IMR-90 (cell line): ENCODE data around the gene HIVEP3. TPM values are rescaled to one million over a fixed set of nuclear protein-coding genes. Genes with fewer than 3 reads are reported as not detected.

ENCODE experiments used
- ATAC-seq: fragments of 200-7000 bp; cut with Tn5 transposase; 2 replicates; pipeline ENCODE4 v1.9.1; 2020; ENCODE audit warnings: low read depth, mild to moderate bottlenecking, moderate library complexity
- BruUV-seq: library from RNA; stranded (reverse); fragments of 400-500 nt; replicated peaks from 2 replicates; lab custom pipeline; 2021; lab: Mats Ljungman, UMichigan
- CTCF ChIA-PET: fragments of 300-600 bp; formaldehyde crosslinking; extraction: SDS; loops from one replicate; lab custom pipeline; 2021; ENCODE audit warnings: antibody characterized with exemption; lab: Yijun Ruan, JAX
- POLR2A ChIA-PET: fragments of 300-600 bp; sonication (Branson Sonifier 250); formaldehyde crosslinking; loops from one replicate; lab custom pipeline; 2022; ENCODE audit warnings: antibody characterized with exemption; ENCODE audit not compliant: unreplicated experiment; lab: Charles Lee
- DNase-seq: peaks from one replicate; pipeline ENCODE4 v3.0.0; 2013
- H2AFZ ChIP-seq: replicated peaks from 2 replicates; pipeline ENCODE3; 2013; ENCODE audit warnings: low read length, mild to moderate bottlenecking; ENCODE audit not compliant: poor library complexity
- H2AK5ac ChIP-seq: 2 replicates; pipeline ENCODE4 v1.6.1; 2013; ENCODE audit warnings: low read depth, low read length, inconsistent platforms
- H2AK9ac ChIP-seq: replicated peaks from 2 replicates; pipeline ENCODE3; 2013; ENCODE audit warnings: mild to moderate bottlenecking, low read depth, low read length, moderate library complexity; ENCODE audit not compliant: poor library complexity
- H2BK120ac ChIP-seq: 2 replicates; pipeline ENCODE4 v1.6.1; 2013; ENCODE audit warnings: low read depth, low read length, inconsistent platforms
- H2BK15ac ChIP-seq: 3 replicates; pipeline ENCODE4 v1.6.1; 2013; ENCODE audit warnings: low read depth, low read length, inconsistent platforms
- H2BK20ac ChIP-seq: 2 replicates; pipeline ENCODE4 v1.6.1; 2013; ENCODE audit warnings: low read depth, mild to moderate bottlenecking, inconsistent platforms, low read length, moderate library complexity
- H2BK5ac ChIP-seq: 2 replicates; pipeline ENCODE4 v1.6.1; 2013; ENCODE audit warnings: mild to moderate bottlenecking, low read depth, low read length, inconsistent platforms; ENCODE audit not compliant: poor library complexity, severe bottlenecking
- H3K14ac ChIP-seq: replicated peaks from 2 replicates; pipeline ENCODE4 v1.6.1; 2013; ENCODE audit warnings: low read depth, low read length, inconsistent platforms
- H3K18ac ChIP-seq: 2 replicates; pipeline ENCODE4 v1.6.1; 2013; ENCODE audit warnings: low read depth, low read length, control low read depth
- H3K23ac ChIP-seq: 2 replicates; pipeline ENCODE4 v1.6.1; 2013; ENCODE audit warnings: low read depth, low read length, inconsistent platforms
- H3K27ac ChIP-seq: 2 replicates; pipeline ENCODE4 v1.5.1; 2013; ENCODE audit warnings: mild to moderate bottlenecking, control low read depth, low read length; ENCODE audit not compliant: insufficient read depth
- H3K27me3 ChIP-seq: 2 replicates; pipeline ENCODE4 v1.6.1; 2013; ENCODE audit warnings: low read length; ENCODE audit not compliant: control insufficient read depth, insufficient read depth
- H3K36me3 ChIP-seq: 2 replicates; pipeline ENCODE4 v1.6.1; 2013; ENCODE audit warnings: low read length, mixed read lengths; ENCODE audit not compliant: control insufficient read depth, insufficient read depth
- H3K4ac ChIP-seq: 2 replicates; pipeline ENCODE4 v1.6.1; 2013; ENCODE audit warnings: low read depth, low read length, inconsistent platforms
- H3K4me1 ChIP-seq: 2 replicates; pipeline ENCODE4 v1.6.1; 2013; ENCODE audit warnings: low read length, mixed read lengths; ENCODE audit not compliant: control insufficient read depth, insufficient read depth
- H3K4me2 ChIP-seq: 2 replicates; pipeline ENCODE4 v1.6.1; 2013; ENCODE audit warnings: low read depth, mild to moderate bottlenecking, control low read depth, low read length, moderate library complexity
- H3K4me3 ChIP-seq: 2 replicates; pipeline ENCODE4 v1.5.1; 2013; ENCODE audit warnings: low read depth, mild to moderate bottlenecking, control low read depth, low read length, moderate library complexity; ENCODE audit not compliant: insufficient read depth
- H3K56ac ChIP-seq: 2 replicates; pipeline ENCODE4 v1.6.1; 2013; ENCODE audit warnings: low read length, inconsistent platforms; ENCODE audit not compliant: insufficient read depth; ENCODE audit errors: extremely low read depth
- H3K79me1 ChIP-seq, 2 experiments: 2 replicates each; pipeline ENCODE4 v1.6.1; 2013; ENCODE audit warnings: low read length in 2 of 2, inconsistent platforms in 1 of 2, low read depth in 1 of 2
- H3K9ac ChIP-seq: 2 replicates; pipeline ENCODE4 v1.6.1; 2013; ENCODE audit warnings: low read depth, low read length, control low read depth
- H3K9me1 ChIP-seq: 2 replicates; pipeline ENCODE4 v1.6.1; 2013; ENCODE audit warnings: low read length, inconsistent platforms; ENCODE audit not compliant: insufficient read depth
- H3K9me3 ChIP-seq: 2 replicates; pipeline ENCODE4 v1.6.1; 2013; ENCODE audit warnings: low read length; ENCODE audit not compliant: control insufficient read depth, insufficient read depth
- H4K20me1 ChIP-seq: 2 replicates; pipeline ENCODE4 v1.6.1; 2013; ENCODE audit warnings: low read length, inconsistent platforms; ENCODE audit not compliant: insufficient read depth
- H4K5ac ChIP-seq: 2 replicates; pipeline ENCODE4 v1.6.1; 2013; ENCODE audit warnings: mild to moderate bottlenecking, low read depth, low read length, control low read depth
- H4K8ac ChIP-seq, 2 experiments: 2 replicates each; pipeline ENCODE4 v1.6.1; 2013; ENCODE audit warnings: low read depth in 2 of 2, low read length in 2 of 2, control low read depth in 1 of 2, inconsistent platforms in 1 of 2
- H4K91ac ChIP-seq: 2 replicates; pipeline ENCODE4 v1.6.1; 2013; ENCODE audit warnings: low read depth, low read length, inconsistent platforms; ENCODE audit not compliant: insufficient read depth
- BHLHE40 ChIP-seq: fragments of 150-350 bp; IDR thresholded peaks from 2 replicates; pipeline ENCODE4 v1.6.1; 2016; ENCODE audit warnings: mild to moderate bottlenecking, low read depth, low read length
- CHD1 ChIP-seq: IDR thresholded peaks from 2 replicates; pipeline ENCODE4 v1.6.1; 2012; ENCODE audit warnings: low read depth, low read length, improper control_type of control experiment
- MXI1 ChIP-seq: IDR thresholded peaks from 2 replicates; pipeline ENCODE4 v1.6.1; 2012; ENCODE audit warnings: low read depth, mild to moderate bottlenecking, low read length, moderate library complexity, borderline replicate concordance
- POLR2A ChIP-seq: IDR thresholded peaks from 2 replicates; pipeline ENCODE4 v1.6.1; 2012; ENCODE audit warnings: mild to moderate bottlenecking, low read depth, low read length
- SMC3 ChIP-seq: fragments of 150-350 bp; IDR thresholded peaks from 2 replicates; pipeline ENCODE4 v1.6.1; 2016; ENCODE audit warnings: low read depth, mild to moderate bottlenecking, antibody characterized with exemption, low read length, moderate library complexity
- WGBS, 2 experiments: methylation state at CpG; one replicate each; pipeline versions ENCODE4 v1.1.5 to v1.1.7; 2013; ENCODE audit warnings: missing lambda C conversion rate in 2 of 2; ENCODE audit not compliant: insufficient read length in 1 of 2; ENCODE audit errors: extremely low coverage in 2 of 2; 5-methylcytosine and 5-hydroxymethylcytosine counted together
- dilution Hi-C: fragments of 300-500 bp; cut with HindIII; formaldehyde crosslinking; loops from one replicate; pipeline ENCODE4 v1.14.3; 2018; ENCODE audit warnings: low sequenced_read_pairs; ENCODE audit not compliant: unreplicated experiment
- in situ Hi-C: fragments of 300-500 bp; cut with MboI; formaldehyde crosslinking; loops from 3 replicates; pipeline ENCODE4 v1.14.3; 2019; ENCODE audit warnings: low sequenced_read_pairs, inconsistent platforms, mixed read lengths
- intact Hi-C: fragments of 100-400 bp; cut with micrococcal nuclease; formaldehyde crosslinking; loops from 2 replicates; pipeline ENCODE4 v1.10.0; 2022
- polyA plus RNA-seq, 3 experiments: library from polyadenylated mRNA; depleted of rRNA; stranded (reverse); fragments of >200 nt; gene quantifications; 2 replicates each; pipeline ENCODE4 v1.2.3, GENCODE V29; 2012; ENCODE audit warnings: low replicate concordance in 1 of 3
- total RNA-seq: library from RNA; depleted of rRNA; stranded (reverse); fragments of >200 nt; gene quantifications from 2 replicates; pipeline ENCODE4 v1.2.3, GENCODE V29; 2012

HIVEP3 gene
- total and polyA plus RNA-seq, 2 of the 4 experiments (the other 2 are of a cell fraction), result 1.4 to 4.0 TPM

DNA sequence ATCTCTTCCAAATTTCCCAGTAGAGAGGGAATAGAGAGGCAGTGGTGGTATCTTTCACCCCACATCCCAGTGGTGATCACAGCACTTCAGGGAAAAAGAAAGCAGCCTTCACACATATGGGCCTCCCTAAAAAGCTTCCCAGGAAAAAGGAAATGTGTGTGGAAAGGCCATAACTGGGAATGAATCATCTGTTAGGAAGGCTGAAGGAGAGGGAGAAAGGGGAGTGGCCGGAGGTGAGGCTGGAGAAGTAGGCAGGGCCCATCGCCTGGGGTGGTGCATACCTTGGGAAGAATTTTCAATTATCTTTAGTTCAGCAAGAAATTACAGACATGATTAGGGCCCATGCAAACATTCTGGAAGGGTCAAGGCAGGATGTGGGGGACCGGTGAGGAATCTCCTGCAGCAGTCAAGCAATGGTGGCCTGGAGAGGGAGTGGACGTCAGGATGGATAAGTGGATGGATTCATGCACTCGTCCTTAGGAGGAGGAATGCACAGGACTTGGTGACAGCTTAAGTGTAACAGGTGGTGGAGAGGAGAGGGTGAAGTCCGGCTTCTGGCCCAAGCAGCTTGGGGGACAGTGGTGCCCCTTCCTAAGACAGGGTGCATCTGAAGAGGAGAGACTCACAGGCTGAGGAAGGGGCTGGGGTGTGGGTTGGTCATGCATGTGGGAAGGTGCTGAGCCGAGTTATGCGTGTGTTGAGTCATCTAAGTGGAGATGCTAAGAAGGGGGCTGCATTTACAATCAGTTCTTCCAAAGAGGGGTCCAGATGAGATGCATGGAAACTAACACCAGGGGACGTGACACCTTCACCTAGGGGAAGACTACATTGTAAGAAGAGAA, 17.9 kb downstream of the HIVEP3 start (continued):
- TF ChIP-seq CHD1, result no peak
- no peak for TF ChIP-seq SMC3
- no peak for TF ChIP-seq POLR2A

DNA sequence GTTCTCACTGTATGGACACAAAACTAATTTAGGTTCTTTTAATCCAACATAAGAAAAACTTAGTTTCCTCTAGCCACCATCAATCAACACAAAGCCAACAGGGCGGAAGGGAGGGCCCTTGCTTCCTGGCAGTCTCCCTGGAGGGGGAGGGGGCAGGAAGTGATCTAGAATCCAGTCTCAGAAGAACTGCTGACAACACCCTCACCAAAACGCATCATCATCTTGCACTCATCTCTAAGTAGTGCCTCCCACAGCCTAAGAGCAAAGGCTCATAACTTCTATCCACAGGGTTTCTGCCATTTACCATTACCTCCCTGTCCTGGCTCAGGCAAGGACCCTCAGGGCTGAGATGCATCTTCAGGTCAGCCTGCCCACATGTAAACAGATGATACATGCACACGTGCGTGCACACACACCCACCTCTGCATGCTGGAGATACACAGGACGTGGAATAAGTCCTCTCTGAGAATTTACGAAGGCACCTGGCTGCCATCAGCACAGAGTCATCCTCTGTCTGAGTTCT, 20.5 kb downstream of the HIVEP3 start:
- H2BK20ac ChIP-seq, result peak overlapping the region; percentile 60
- H3K9me3 ChIP-seq, result no peaks in the 10 kb centered on the region
- no peak overlapping the region for H3K4me3 ChIP-seq
- peak overlapping the region; percentile 76 for H2BK120ac ChIP-seq
- H3K36me3 ChIP-seq, result no peaks in the 10 kb centered on the region
- dilution Hi-C loops (no loop called here), in situ Hi-C loops (no loop called here), intact Hi-C loops (no loop called here)
- H3K27ac ChIP-seq, result no peak overlapping the region
- peaks cover 47% of the 10 kb centered on the region for H3K9me1 ChIP-seq
- H3K18ac ChIP-seq, result no peak overlapping the region
- 0 out of 2 replicates have a peak, but pooled peaks have one; percentile 19 for TF ChIP-seq BHLHE40
- no peak for TF ChIP-seq MXI1
- H2BK15ac ChIP-seq, result 0 out of 3 replicates have a peak overlapping the region, but pooled peaks have one; percentile 32
- H4K8ac ChIP-seq, result peak overlapping the region; percentile 22 to 80; a peak in 3 of 4 replicates
- ATAC-seq, result no peak
- no peaks in the 10 kb centered on the region for H3K27me3 ChIP-seq
- H3K4me2 ChIP-seq, result no peak overlapping the region
- peak overlapping the region; percentile 94 for H3K14ac ChIP-seq
- peaks cover 26% of the 10 kb centered on the region for H3K4me1 ChIP-seq
- H2AK5ac ChIP-seq, result peak overlapping the region; percentile 89
- no peaks in the 10 kb centered on the region for H4K20me1 ChIP-seq
- peak overlapping the region; percentile 81 for H4K91ac ChIP-seq
- BruUV-seq, result no TSS peak
- peak overlapping the region; percentile 68 for H2AFZ ChIP-seq
- H2AK9ac ChIP-seq, result peak overlapping the region; percentile 67
- peaks cover 0 to 23% of the 10 kb centered on the region in 2 experiments; a peak in 2 of 4 replicates for H3K79me1 ChIP-seq
- H3K9ac ChIP-seq, result no peak overlapping the region
- H3K56ac ChIP-seq, result no peak overlapping the region
- peak overlapping the region; percentile 30; the same call in 1 of the 2 replicates for H3K23ac ChIP-seq
- ChIA-PET CTCF (interaction anchor here (0.9 kb wide), 1 partner anchor 17 kb away, joined by 3 read pairs; no protein-coding TSS in a partner anchor), POLR2A (no interaction called here)
- no peak overlapping the region for H2BK5ac ChIP-seq
- no peak overlapping the region; the same call in 1 of the 2 replicates for H4K5ac ChIP-seq
- no CpG with 5 or more reads among the region's 6 CpGs for WGBS, 2 experiments
- H3K4ac ChIP-seq, result peak overlapping the region; percentile 80
- peak; percentile 62 for DNase-seq
